Stimulated activated CD4-positive, alpha-beta T cell treated with anti-CD3 and anti-CD28 coated beads, Interleukin-4, amount 100 ng/mL, for 24 hours (primary cell): Measurements from ENCODE around the gene TAF4.

Experiments used
- DNase-seq: peaks from one replicate; pipeline ENCODE4 v3.0.0-alpha.2; 2020

The TAF4 gene

GRCh38 chr20:61929561-61929960 lies 136.1 kb downstream of the TAF4 start:
- DNase-seq: no peak

- DNase-seq: no peak
Measured at GRCh38 chr20:61927826-61928541, 137.7 kb downstream of the TAF4 start.

- no peak for DNase-seq
Measured at GRCh38 chr20:61927193-61927825, 138.4 kb downstream of the TAF4 start.

- no peak for DNase-seq
Measured at GRCh38 chr20:61926796-61927192, 138.9 kb downstream of the TAF4 start.

GRCh38 chr20:61926253-61926613 lies 139.4 kb downstream of the TAF4 start:
- DNase-seq: no peak

- no peak for DNase-seq
Measured at GRCh38 chr20:61925555-61926252, 140.0 kb downstream of the TAF4 start.

GRCh38 chr20:61924858-61925554 lies 140.7 kb downstream of the TAF4 start:
- no peak for DNase-seq
